ENCODE data around the gene VPS37B. TPM values are rescaled to one million over a fixed set of nuclear protein-coding genes. Genes with fewer than 3 reads are reported as not detected.

VPS37B gene
- total RNA-seq, 8 experiments from 2014 or later, result 13.0 to 107 (median 21.7) TPM

DNA sequence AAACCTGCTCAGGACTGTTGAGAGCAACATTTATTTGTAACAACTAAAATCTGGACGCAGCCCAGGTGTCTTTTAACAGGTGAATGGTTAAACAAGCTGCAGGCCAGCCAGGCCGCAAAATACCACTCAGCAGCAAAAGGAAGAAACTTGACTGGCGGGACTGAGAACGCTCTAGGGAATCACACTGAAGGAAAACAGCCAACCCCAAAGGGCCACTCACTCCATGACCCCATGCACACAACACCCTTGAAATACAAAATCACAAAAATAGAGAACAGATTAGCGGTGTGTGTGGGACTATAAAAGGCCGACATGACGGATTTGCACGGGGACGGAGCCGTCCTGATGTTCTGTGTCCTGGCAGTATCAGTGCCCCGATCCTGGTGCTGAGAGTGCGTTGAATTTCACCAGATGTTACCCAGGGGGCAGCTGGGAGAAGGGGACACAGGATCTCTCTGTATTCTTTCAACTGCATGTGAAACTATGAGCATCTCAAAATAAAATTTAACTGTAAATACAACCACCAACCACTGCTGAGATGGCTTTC lies 23.0 kb downstream of the VPS37B start:
- 0 to 100% (median 69%) methylated on average over 1 to 12 of the region's 12 CpGs; no CpG with 5 or more reads in 2 of the 10 experiments for WGBS, 10 experiments
- ATAC-seq (replicated peaks in 6 of 8), result peak in 1 of 8 experiments; percentile 2
- peak overlapping the region; percentile 78 to 86 for H3K27ac ChIP-seq
- H3K4me3 ChIP-seq, result no peak overlapping the region
- peaks cover 48 to 56% of the 10 kb centered on the region in 2 donors for H3K4me1 ChIP-seq (replicated peaks in 1 of 2)
- in situ Hi-C loops (cut with MboI; ENCODE audit: low pct_unique_long_range_greater_than_20kb in 2 of 9, low sequenced_read_pairs in 9 of 9, unreplicated experiment in 9 of 9), result loop anchor here in 5 of 9 experiments (25.0 kb wide), 2 partner anchors 89 to 364 kb away; partner anchors contain the start of genes ABCB9 (in 4 of the 5), MPHOSPH9 (in 1 of the 5) and MTRFR (in 1 of the 5)

DNA sequence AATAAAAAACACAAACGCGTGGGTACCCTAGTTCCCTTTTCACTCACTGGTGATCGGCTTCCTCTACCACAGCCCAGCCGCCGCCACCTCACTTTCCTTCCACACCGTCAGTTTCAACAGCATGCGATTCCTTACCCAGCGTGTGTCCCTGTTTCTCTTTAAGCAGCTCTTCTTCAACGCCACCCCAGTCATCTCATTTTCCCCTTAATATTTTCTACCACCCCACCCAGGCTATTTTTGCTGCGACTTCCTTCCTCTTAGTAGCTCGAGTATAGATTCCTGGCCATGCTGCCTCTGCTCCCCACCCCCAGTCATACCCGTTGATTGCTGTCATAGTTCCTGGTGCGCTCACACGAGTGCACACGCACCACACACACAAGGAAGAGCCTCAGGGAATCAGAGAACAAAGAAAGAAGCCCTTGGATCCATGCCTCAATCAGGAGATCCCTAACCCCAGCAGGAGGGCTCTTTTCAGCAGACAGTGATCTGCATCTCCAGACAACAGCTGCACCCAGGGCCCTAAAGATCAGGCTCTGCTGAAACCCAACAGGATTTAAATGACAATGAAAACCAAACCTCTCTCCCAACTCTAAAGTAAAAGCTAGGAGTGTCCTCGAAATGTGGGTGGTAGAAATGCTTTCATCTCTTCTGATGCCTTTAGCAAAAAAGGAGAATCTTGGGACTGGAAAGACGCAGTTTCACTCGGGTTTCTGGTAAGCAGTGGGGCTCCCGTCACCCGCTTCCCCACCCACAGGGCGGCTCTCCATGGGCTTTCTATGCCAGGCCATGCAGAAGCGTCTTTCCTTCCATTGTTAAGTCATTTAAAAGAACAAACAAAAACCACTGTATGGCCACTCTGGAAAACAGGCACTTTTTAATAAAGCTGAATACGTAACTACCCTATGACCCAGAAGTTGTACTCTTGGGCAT lies 23.8 kb downstream of the VPS37B start:
- WGBS, 10 experiments, result 0 to 51% (median 18%) methylated on average over 1 to 19 of the region's 23 CpGs
- ATAC-seq (replicated peaks in 6 of 8), result peak; percentile 35 to 84 (median 72)
- peaks cover 48 to 56% of the 10 kb centered on the region in 2 donors for H3K4me1 ChIP-seq (replicated peaks in 1 of 2)
- H3K4me3 ChIP-seq, result peak overlapping the region in 4 of 5 donors; percentile 6 to 11 (median 8)
- H3K27ac ChIP-seq, result peak overlapping the region; percentile 78 to 86
- in situ Hi-C loops (cut with MboI; ENCODE audit: low pct_unique_long_range_greater_than_20kb in 2 of 9, low sequenced_read_pairs in 9 of 9, unreplicated experiment in 9 of 9), result loop anchor here in 5 of 9 experiments (25.0 kb wide), 2 partner anchors 90 to 365 kb away; partner anchors contain the start of genes ABCB9 (in 4 of the 5), MPHOSPH9 (in 1 of the 5) and MTRFR (in 1 of the 5)

DNA sequence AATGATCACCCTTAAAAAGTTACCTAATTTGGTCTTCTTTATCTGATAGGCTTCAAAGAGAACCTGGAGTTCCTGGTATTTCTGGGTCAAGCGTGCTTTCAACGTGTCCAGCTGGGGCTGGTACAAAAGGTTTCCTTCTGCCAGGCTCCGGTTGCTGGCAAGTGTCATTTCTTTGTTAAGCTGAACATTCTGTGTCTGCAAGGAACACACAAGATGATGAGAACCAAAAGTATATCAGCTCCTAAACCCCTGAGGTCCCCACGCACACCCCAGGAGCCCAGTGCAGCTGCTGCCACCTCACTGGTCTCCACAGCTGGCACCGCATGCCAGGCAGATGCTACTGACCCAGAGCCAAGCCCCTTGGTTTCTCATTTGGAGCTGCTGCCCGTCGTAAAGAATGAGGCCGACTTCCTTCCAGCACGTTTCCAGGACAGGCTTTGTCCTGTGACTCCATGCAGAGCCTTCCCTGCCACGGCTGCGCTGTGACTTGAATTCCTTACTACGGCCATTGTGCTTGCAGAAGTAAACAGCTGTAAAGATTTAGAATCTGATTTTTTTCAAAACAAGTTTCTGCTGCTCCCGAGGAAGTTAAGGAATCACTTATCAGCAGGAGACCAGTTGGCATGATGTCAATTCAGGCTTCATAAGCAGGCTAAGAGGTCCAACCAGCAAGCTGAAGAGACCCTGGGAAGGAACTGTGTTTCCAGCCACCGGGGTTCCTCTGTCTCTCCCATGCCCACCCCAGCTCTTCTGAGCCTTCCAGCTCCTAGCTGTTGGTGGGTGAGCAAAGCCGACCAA lies 24.9 kb downstream of the VPS37B start:
- WGBS, 10 experiments, result 12 to 80% (median 44%) methylated on average over 1 to 10 of the region's 15 CpGs; no CpG with 5 or more reads in 1 of the 10 experiments
- Histone ChIP-seq H3K4me1 (replicated peaks in 1 of 2) (peaks cover 48 to 51% of the 10 kb centered on the region in 2 donors), H3K27ac (peak overlapping the region; percentile 78 to 86), H3K4me3 (peak overlapping the region in 2 of 5 donors; percentile 7 to 9)
- peak in 4 of 8 experiments; percentile 1 to 60 (median 29) for ATAC-seq (replicated peaks in 6 of 8)
- in situ Hi-C loops (cut with MboI; ENCODE audit: low pct_unique_long_range_greater_than_20kb in 2 of 9, low sequenced_read_pairs in 9 of 9, unreplicated experiment in 9 of 9), result loop anchor here in 5 of 9 experiments (25.0 kb wide), 2 partner anchors 91 to 366 kb away; partner anchors contain the start of genes ABCB9 (in 4 of the 5), MPHOSPH9 (in 1 of the 5) and MTRFR (in 1 of the 5)

DNA sequence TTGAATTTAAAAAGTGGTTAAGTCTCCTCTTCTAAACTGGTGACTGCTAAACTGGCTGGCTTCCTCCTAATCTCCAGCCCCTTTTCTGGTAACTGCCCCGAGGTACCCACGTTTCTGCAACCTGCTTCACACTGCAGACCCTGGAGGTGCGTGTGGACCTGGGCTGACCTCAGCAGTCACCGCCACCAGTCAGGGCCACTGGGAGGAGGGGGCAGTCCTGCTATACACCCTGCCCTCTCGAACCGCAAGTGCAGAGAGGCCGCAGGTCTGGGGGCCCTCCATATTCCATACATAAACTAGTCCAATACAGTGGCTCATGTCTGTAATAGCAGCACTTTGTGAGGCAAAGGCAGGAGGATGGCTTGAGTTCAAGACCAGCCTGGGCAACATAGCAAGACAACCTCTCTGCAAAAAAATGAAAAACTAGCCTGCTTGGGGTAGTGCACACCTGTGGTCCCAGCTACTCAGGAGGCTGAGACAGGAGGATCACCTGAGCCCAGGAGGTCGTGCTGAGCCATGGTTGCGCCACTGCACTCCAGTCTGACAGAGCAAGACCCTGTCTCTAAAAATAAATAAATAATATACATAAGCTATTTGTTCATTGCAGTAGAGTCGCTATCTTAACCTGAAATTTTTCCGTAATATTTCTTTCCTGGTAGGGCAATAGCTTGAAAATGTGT lies 25.6 kb downstream of the VPS37B start:
- peaks cover 40 to 43% of the 10 kb centered on the region in 2 donors for H3K4me1 ChIP-seq (replicated peaks in 1 of 2)
- H3K4me3 ChIP-seq, result no peak overlapping the region
- 64 to 100% (median 92%) methylated on average over 1 to 7 of the region's 11 CpGs; no CpG with 5 or more reads in 1 of the 10 experiments for WGBS, 10 experiments
- in situ Hi-C loops (cut with MboI; ENCODE audit: low pct_unique_long_range_greater_than_20kb in 2 of 9, low sequenced_read_pairs in 9 of 9, unreplicated experiment in 9 of 9), result loop anchor here in 5 of 9 experiments (25.0 kb wide), 2 partner anchors 92 to 367 kb away; partner anchors contain the start of genes ABCB9 (in 4 of the 5), MPHOSPH9 (in 1 of the 5) and MTRFR (in 1 of the 5)
- no peak overlapping the region for H3K27ac ChIP-seq
- ATAC-seq (replicated peaks in 6 of 8), result no peak

DNA sequence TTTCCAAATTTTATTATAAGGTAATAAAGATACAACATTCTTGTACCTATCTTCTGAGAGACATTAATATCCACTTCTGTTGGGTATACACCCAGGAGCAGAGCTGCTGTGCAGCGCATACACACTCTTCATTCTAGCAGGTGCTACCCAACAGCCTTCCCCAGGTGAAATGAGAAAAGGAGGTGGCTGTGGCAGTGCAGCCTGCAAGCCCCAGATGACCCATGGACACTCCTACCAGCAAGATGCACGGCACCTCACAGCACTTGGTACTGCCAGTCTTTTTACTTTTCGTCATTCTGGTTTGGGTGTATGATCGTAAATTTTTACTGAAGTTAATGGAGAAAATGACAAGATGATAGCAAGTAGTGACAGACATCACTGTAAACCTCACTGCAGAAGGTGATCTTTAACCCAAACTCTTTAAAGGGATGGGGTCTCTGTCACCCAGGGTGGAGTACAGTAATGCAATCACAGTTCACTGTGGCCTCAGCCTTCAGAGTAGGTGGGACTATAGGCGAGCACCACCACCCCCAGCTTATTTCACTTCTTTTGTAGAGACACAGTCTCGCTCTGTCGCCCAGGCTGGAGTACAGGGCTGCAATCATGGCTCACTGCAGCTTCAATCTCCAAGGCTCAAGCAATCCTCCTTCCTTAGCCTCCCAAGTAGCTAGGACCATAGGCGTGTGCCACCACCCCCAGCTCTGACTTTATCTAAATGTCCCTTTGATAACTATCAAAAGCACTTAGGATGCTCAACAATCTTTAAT lies 26.5 kb downstream of the VPS37B start:
- no peak for ATAC-seq (replicated peaks in 6 of 8)
- in situ Hi-C loops (cut with MboI; ENCODE audit: low pct_unique_long_range_greater_than_20kb in 2 of 9, low sequenced_read_pairs in 9 of 9, unreplicated experiment in 9 of 9), result loop anchor here in 5 of 9 experiments (25.0 kb wide), 2 partner anchors 93 to 368 kb away; partner anchors contain the start of genes ABCB9 (in 4 of the 5), MPHOSPH9 (in 1 of the 5) and MTRFR (in 1 of the 5)
- no peak overlapping the region for H3K4me3 ChIP-seq
- WGBS, 10 experiments, result 80 to 100% (median 96%) methylated on average over 1 to 6 of the region's 8 CpGs; no CpG with 5 or more reads in 1 of the 10 experiments
- peaks cover 37 to 38% of the 10 kb centered on the region in 2 donors for H3K4me1 ChIP-seq (replicated peaks in 1 of 2)
- H3K27ac ChIP-seq, result no peak overlapping the region

DNA sequence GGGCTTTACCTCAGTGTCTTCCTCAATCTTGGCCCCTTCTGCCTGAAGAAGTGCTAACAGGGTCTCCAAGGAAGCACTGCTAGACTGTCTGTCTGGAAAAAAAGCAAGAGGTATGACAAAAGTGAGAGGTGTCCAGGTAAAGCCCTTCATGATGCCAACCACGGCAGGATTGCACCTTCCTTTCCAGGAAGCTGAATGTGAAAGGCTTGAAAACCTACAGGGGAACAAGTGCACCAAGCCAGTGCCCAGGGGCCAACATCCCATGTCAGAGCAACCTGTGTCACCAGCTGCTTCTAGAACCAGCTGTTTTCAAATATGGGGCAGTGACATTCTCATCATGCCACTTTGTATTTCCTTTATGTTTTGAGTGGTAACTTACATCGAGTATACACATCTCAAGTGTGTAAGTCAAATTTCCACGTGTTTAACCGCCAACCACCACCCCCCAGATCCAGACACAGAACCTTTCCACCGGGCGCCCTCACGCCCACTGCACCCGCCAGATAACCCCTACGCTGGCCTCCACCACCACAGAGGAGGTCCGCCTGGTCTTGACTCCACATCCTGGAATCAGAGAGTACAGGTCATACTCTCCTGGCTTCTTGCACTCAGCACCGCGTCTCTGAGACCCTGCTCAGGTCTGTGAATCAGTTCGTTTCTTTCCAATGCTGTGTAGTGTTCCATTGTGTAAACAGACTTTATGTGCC lies 27.3 kb downstream of the VPS37B start:
- Histone ChIP-seq H3K4me3 (no peak overlapping the region), H3K4me1 (replicated peaks in 1 of 2) (peaks cover 31% of the 10 kb centered on the region in 2 donors), H3K27ac (no peak overlapping the region)
- no peak for ATAC-seq (replicated peaks in 6 of 8)
- 85 to 100% (median 100%) methylated on average over 1 to 8 of the region's 13 CpGs; no CpG with 5 or more reads in 5 of the 10 experiments for WGBS, 10 experiments
- in situ Hi-C loops (cut with MboI; ENCODE audit: low pct_unique_long_range_greater_than_20kb in 2 of 9, low sequenced_read_pairs in 9 of 9, unreplicated experiment in 9 of 9), result loop anchor here in 5 of 9 experiments (25.0 kb wide), 2 partner anchors 94 to 369 kb away; partner anchors contain the start of genes ABCB9 (in 4 of the 5), MPHOSPH9 (in 1 of the 5) and MTRFR (in 1 of the 5)

DNA sequence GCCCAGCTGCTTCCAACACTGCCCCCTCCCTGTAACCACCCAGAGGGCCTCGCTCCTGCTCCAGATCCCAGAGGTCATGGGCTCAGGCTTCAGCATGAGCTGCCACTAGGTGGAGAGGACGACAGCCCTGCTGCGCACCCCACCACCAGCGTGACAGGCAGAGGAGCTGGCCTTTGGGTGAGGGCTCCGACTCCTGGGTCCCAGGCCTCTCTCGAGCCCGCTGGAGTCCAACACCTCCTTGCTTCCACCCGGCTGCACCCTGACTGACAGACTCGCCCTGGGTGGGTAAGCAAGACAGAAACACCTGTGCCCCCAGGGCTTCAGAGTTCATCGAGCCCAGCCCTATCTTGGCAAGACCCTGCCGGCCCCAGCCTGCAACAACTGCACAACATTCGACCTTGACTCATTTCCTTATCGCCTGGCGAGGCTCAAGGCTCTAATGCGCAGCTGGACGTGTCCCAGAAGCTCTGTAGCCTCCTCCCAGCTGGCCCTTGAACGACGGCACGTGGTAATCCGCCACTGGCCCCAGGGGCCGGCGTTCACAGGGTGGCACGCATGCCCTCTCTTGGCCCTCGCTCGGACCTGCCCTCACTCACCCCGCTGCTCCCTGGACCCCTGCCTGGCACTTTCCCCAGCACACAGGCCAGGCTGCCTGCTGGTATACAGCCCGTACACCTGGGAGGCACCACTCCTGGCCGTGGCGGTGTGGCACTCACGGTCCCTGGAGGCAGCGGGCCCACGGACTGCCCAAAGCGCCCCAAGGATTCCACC lies 28.0 kb downstream of the VPS37B start:
- Histone ChIP-seq H3K4me1 (replicated peaks in 1 of 2) (peaks cover 23 to 32% of the 10 kb centered on the region in 2 donors), H3K4me3 (no peak overlapping the region), H3K27ac (no peak overlapping the region)
- 34 to 100% (median 89%) methylated on average over 1 to 5 of the region's 33 CpGs; no CpG with 5 or more reads in 5 of the 10 experiments for WGBS, 10 experiments
- in situ Hi-C loops (cut with MboI; ENCODE audit: low pct_unique_long_range_greater_than_20kb in 2 of 9, low sequenced_read_pairs in 9 of 9, unreplicated experiment in 9 of 9), result loop anchor here in 5 of 9 experiments (25.0 kb wide), 2 partner anchors 94 to 369 kb away; partner anchors contain the start of genes ABCB9 (in 4 of the 5), MPHOSPH9 (in 1 of the 5) and MTRFR (in 1 of the 5)
- ATAC-seq (replicated peaks in 6 of 8), result peak in 5 of 8 experiments; percentile 8 to 57 (median 25)

DNA sequence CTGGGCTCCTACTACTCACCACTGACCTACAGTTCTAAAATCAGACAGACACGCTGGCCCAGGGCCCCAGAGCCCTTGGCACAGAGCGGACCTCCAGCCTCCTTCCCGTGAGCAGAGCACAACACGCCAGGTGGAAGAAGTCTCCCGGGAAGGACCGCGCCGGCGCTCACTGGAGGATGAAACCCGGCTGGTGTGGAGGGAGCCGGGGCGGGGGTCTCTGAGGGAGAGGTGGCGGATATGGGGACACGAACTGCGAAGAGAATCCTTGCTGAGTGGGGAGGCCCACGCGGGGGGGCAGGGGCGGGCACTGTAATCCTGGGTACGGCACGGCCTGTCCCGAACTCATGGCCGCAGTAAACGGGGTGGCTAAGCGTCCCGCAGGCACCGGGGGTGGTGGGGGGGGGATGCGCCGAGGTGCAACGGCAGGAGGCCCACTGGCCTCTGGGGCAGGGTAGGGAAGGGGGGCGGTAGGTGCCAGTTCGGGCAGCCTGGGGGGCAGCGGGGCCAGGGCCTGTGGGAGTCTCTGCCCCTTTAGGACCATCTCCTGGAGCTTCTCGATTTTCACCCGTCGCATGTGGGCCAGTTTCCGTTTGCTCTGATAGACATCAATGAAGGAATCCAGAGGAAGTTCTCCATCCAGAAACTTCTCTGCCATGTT lies 28.8 kb downstream of the VPS37B start:
- Histone ChIP-seq H3K4me3 (no peak overlapping the region), H3K27ac (no peak overlapping the region), H3K4me1 (replicated peaks in 1 of 2) (peaks cover 21 to 29% of the 10 kb centered on the region in 2 donors)
- in situ Hi-C loops (cut with MboI; ENCODE audit: low pct_unique_long_range_greater_than_20kb in 2 of 9, low sequenced_read_pairs in 9 of 9, unreplicated experiment in 9 of 9), result loop anchor here in 5 of 9 experiments (25.0 kb wide), 2 partner anchors 95 to 370 kb away; partner anchors contain the start of genes ABCB9 (in 4 of the 5), MPHOSPH9 (in 1 of the 5) and MTRFR (in 1 of the 5)
- 88 to 100% (median 95%) methylated on average over 1 to 4 of the region's 36 CpGs; no CpG with 5 or more reads in 7 of the 10 experiments for WGBS, 10 experiments
- ATAC-seq (replicated peaks in 6 of 8), result no peak

DNA sequence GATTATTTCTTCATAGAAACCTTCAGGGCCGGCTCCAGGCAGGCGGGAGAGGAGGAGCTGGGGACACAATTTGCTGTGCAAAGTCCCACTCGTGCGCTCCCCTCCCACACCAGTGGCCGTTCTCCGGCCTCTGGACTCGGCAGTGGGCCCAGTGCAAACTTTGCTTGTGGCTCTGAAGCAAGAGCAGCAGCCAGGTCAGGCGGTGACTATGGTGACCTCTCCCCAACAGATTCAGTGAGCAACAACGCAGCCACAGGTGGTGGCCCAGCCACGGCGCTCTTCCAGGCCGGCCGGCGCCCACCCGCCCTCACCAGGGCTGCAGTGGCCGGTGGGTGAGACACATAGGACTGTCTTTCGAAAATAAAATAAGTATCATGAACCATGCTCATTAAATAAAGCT lies 29.5 kb downstream of the VPS37B start:
- Histone ChIP-seq H3K4me1 (replicated peaks in 1 of 2) (peaks cover 15 to 23% of the 10 kb centered on the region in 2 donors), H3K27ac (no peak overlapping the region), H3K4me3 (no peak overlapping the region)
- WGBS, 10 experiments, result 69 to 100% (median 93%) methylated on average over 2 to 13 of the region's 17 CpGs; no CpG with 5 or more reads in 2 of the 10 experiments
- no peak for ATAC-seq (replicated peaks in 6 of 8)
- in situ Hi-C loops (cut with MboI; ENCODE audit: low pct_unique_long_range_greater_than_20kb in 2 of 9, low sequenced_read_pairs in 9 of 9, unreplicated experiment in 9 of 9), result loop anchor here in 5 of 9 experiments (25.0 kb wide), 2 partner anchors 96 to 371 kb away; partner anchors contain the start of genes ABCB9 (in 4 of the 5), MPHOSPH9 (in 1 of the 5) and MTRFR (in 1 of the 5)

Data from motor neuron (in vitro differentiated cells).